Spleen (tissue), 7 donors: Measurements from ENCODE around the gene SRGAP3.

Experiments
- POLR2A ChIP-seq, 3 donors: fragments of 450-650 bp; IDR thresholded peaks; one replicate each; pipeline ENCODE4 v1.5.1; 2017; ENCODE audit warnings: antibody characterized with exemption in 3 of 3, mild to moderate bottlenecking in 1 of 3
- POLR2AphosphoS5 ChIP-seq, 3 donors: sonication (generic); formaldehyde crosslinking; IDR thresholded peaks; one replicate each; pipeline ENCODE4 v1.5.1; 2017; ENCODE audit warnings: antibody characterized with exemption in 3 of 3
- TF ChIP-seq, protein P1 (sequence below), 11 experiments: fragments of 200-600 bp in 7 of 11; fragments of 450-650 bp in 4 of 11; sonication (generic) in 4 of 11; IDR thresholded peaks in 8 of 11; conservative IDR thresholded peaks in 3 of 11; 1 replicate in 7 of 11; 2 replicates in 4 of 11; pipeline versions ENCODE4 v1.4.0 to v1.8.0; 2016 to 2021; ENCODE audit warnings: antibody characterized with exemption in 11 of 11, inconsistent platforms in 4 of 11, mild to moderate bottlenecking in 1 of 11
- donor health status: DM: no; HTN: no; CAD: no; lungs with moderate emphysema.
- donor health status: DM: no; HTN: no; CAD: no.
- donor health status: DM: no; HTN: no; CAD: no.

DNA sequence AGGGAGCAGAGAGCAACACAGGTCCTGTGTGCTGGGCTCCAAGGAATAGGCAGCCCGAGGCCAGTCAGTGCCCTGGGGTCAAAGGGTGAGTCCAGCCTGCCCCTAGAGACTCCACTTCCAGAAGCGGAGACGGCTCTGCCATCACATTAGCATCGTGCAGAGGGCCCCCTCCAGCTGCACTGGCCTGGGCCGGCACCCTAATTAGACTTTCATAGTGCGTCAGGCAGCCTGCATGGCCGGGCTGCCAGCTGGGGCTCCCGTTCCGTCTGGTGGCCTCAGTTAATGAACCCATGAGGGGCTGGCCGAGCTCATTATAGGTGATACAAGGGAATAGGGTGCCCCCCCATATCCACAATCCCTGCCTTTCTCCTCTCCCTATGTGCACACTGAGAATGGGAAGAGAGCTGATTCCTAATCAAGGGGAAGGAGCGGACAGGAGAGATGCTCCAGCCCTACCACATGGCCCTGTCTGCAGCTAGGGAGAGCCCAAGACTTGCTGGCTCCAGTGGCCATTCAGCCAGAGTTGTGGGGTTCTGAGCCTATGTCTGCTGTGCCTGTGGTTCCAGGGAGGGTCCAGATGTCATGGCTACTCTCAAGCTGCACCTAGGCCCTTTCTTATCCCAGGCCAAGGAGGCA is 128.0 kb downstream of the SRGAP3 start:
- TF ChIP-seq, protein P1, sequence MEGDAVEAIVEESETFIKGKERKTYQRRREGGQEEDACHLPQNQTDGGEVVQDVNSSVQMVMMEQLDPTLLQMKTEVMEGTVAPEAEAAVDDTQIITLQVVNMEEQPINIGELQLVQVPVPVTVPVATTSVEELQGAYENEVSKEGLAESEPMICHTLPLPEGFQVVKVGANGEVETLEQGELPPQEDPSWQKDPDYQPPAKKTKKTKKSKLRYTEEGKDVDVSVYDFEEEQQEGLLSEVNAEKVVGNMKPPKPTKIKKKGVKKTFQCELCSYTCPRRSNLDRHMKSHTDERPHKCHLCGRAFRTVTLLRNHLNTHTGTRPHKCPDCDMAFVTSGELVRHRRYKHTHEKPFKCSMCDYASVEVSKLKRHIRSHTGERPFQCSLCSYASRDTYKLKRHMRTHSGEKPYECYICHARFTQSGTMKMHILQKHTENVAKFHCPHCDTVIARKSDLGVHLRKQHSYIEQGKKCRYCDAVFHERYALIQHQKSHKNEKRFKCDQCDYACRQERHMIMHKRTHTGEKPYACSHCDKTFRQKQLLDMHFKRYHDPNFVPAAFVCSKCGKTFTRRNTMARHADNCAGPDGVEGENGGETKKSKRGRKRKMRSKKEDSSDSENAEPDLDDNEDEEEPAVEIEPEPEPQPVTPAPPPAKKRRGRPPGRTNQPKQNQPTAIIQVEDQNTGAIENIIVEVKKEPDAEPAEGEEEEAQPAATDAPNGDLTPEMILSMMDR (IDR thresholded peaks at IDR 0.05 in 8 of 11, conservative IDR thresholded peaks at IDR 0.05 in 3 of 11) = no peak
- TF ChIP-seq POLR2A (IDR thresholded peaks at IDR 0.05) (no peak), POLR2AphosphoS5 (IDR thresholded peaks at IDR 0.05) (no peak)
